Measurements from ENCODE around the gene PGM5. TPM values are rescaled to one million over a fixed set of nuclear protein-coding genes. Genes with fewer than 3 reads are reported as not detected.
"Not testable (repeated sequence)": the region's sequence is repeated elsewhere in the genome, so short reads cannot be mapped to it uniquely, and the experiment has no call there.

The PGM5 gene
- 10 to 100 TPM; 35.6 to 57.3 (median 40.2) TPM for polyA plus RNA-seq (ENCODE audit: insufficient read length in 10 of 10)
- long read RNA-seq, donor 1, transcript PGM5-202 (11 exons, 3,338 nt), result major isoform, 6 of 6 reads
- long read RNA-seq, donor 1, partial matches to known transcripts, result 0 of 6 reads
- long read RNA-seq, donor 1, other reads (novel, unspliced or antisense), result 0 of 6 reads
- long read RNA-seq, donor 2, transcript PGM5-202 (11 exons, 3,338 nt), result major isoform, 7 of 8 reads
- long read RNA-seq, donor 2, partial matches to known transcripts, result 0 of 8 reads
- long read RNA-seq, donor 2, other reads (novel, unspliced or antisense), result 0 of 8 reads
- long read RNA-seq, donor 3, result 0 reads
- long read RNA-seq, donor 4, transcript PGM5-202 (11 exons, 3,338 nt), result major isoform, 6 of 6 reads
- long read RNA-seq, donor 4, partial matches to known transcripts, result 0 of 6 reads
- long read RNA-seq, donor 4, other reads (novel, unspliced or antisense), result 0 of 6 reads
- long read RNA-seq, donor 5, full-length matches to known transcripts, result 8 of 29 reads
- long read RNA-seq, donor 5, partial matches to known transcripts, result 21 of 29 reads
- long read RNA-seq, donor 5, other reads (novel, unspliced or antisense), result 0 of 29 reads
- long read RNA-seq, donor 6, full-length matches to known transcripts, result 9 of 9 reads
- long read RNA-seq, donor 6, partial matches to known transcripts, result 0 of 9 reads
- long read RNA-seq, donor 6, other reads (novel, unspliced or antisense), result 0 of 9 reads
- long read RNA-seq, donor 7, transcript PGM5-202 (11 exons, 3,338 nt), result major isoform, 8 of 14 reads
- long read RNA-seq, donor 7, partial matches to known transcripts, result 5 of 14 reads
- long read RNA-seq, donor 7, other reads (novel, unspliced or antisense), result 0 of 14 reads
- long read RNA-seq, donor 8, partial matches to known transcripts, result 0 of 4 reads
- long read RNA-seq, donor 8, other reads (novel, unspliced or antisense), result 0 of 4 reads
- long read RNA-seq, donor 9, result 0 reads

GRCh38 chr9:68356380-68357118, at the start of gene PGM5:
PGM5 (plus strand) TSS chr9:68356611; CDS start chr9:68357128, 517 bp downstream.
- DNase-seq, result peak in 2 of 3 donors; percentile 27 to 54

GRCh38 chr9:68307127-68307526, 49.3 kb upstream of the PGM5 start:
- not testable (repeated sequence) for DNase-seq

GRCh38 chr9:68307654-68308053, 48.8 kb upstream of the PGM5 start:
- not testable (repeated sequence) for DNase-seq

GRCh38 chr9:68311208-68311607, 45.2 kb upstream of the PGM5 start:
- not testable (repeated sequence) for DNase-seq

- not testable (repeated sequence) for DNase-seq
These were observed 38.2 kb upstream of the PGM5 start for GRCh38 chr9:68318209-68318608.

GRCh38 chr9:68323749-68324148, 32.7 kb upstream of the PGM5 start:
- not testable (repeated sequence) for DNase-seq

- not testable (repeated sequence) for DNase-seq
These were observed 31.9 kb upstream of the PGM5 start for GRCh38 chr9:68324518-68324917.

- not testable (repeated sequence) for DNase-seq
These were observed 27.3 kb upstream of the PGM5 start for GRCh38 chr9:68329106-68329505.

- DNase-seq, result not testable (repeated sequence)
These were observed 25.8 kb upstream of the PGM5 start for GRCh38 chr9:68330531-68331173.

- DNase-seq, result not testable (repeated sequence)
These were observed 24.3 kb upstream of the PGM5 start for GRCh38 chr9:68332122-68332521.

- DNase-seq, result not testable (repeated sequence)
These were observed 20.5 kb upstream of the PGM5 start for GRCh38 chr9:68335935-68336334.

- not testable (repeated sequence) for DNase-seq
These were observed 19.6 kb upstream of the PGM5 start for GRCh38 chr9:68336639-68337339.

GRCh38 chr9:68338000-68338399, 18.4 kb upstream of the PGM5 start:
- not testable (repeated sequence) for DNase-seq

- DNase-seq, result peak in 1 of 3 donors; percentile 1
These were observed 14.0 kb upstream of the PGM5 start for GRCh38 chr9:68342265-68343025.

- peak in 1 of 3 donors; percentile 3 for DNase-seq
These were observed 13.2 kb upstream of the PGM5 start for GRCh38 chr9:68343242-68343641.

GRCh38 chr9:68343992-68344391, 12.4 kb upstream of the PGM5 start:
- peak in 1 of 3 donors; percentile 68 for DNase-seq

- DNase-seq, result peak in 1 of 3 donors; percentile 2
These were observed 4.7 kb upstream of the PGM5 start for GRCh38 chr9:68351689-68352088.

- peak in 1 of 3 donors; percentile 25 for DNase-seq
These were observed 425 bp upstream of the PGM5 start for GRCh38 chr9:68355993-68356379.

- DNase-seq, result peak in 1 of 3 donors; percentile 19
These were observed 806 bp downstream of the PGM5 start for GRCh38 chr9:68357119-68357714.

All from muscle of back (tissue), 13 donors.